HG02970 (cell line): Measurements from ENCODE around the gene SLC25A38.

Experiments
- ATAC-seq: cut with Tn5 transposase; IDR thresholded peaks from one replicate; pipeline ENCODE4 v1.9.1; 2021; ENCODE audit warnings: mild to moderate bottlenecking, moderate library complexity, moderate number of reproducible peaks; ENCODE audit not compliant: unreplicated experiment, low FRiP score

Gene SLC25A38

GRCh38 chr3:39428745-39429201 lies 45.6 kb downstream of the SLC25A38 start:
- no peak for ATAC-seq

- no peak for ATAC-seq
Observed at GRCh38 chr3:39429466-39429865, 46.3 kb downstream of the SLC25A38 start.

GRCh38 chr3:39432342-39432741 lies 49.2 kb downstream of the SLC25A38 start:
- ATAC-seq, result no peak

- no peak for ATAC-seq
Observed at GRCh38 chr3:39433642-39434041, 50.5 kb downstream of the SLC25A38 start.

- ATAC-seq, result no peak
Observed at GRCh38 chr3:39434574-39434973, 51.4 kb downstream of the SLC25A38 start.

- ATAC-seq, result no peak
Observed at GRCh38 chr3:39435006-39435748, 52.0 kb downstream of the SLC25A38 start.

- ATAC-seq, result no peak
Observed at GRCh38 chr3:39438880-39439279, 55.7 kb downstream of the SLC25A38 start.

GRCh38 chr3:39440316-39440715 lies 57.1 kb downstream of the SLC25A38 start:
- no peak for ATAC-seq

- ATAC-seq, result no peak
Observed at GRCh38 chr3:39443530-39443929, 60.4 kb downstream of the SLC25A38 start.

GRCh38 chr3:39445927-39446326 lies 62.8 kb downstream of the SLC25A38 start:
- no peak for ATAC-seq

- ATAC-seq, result no peak
Observed at GRCh38 chr3:39446444-39446843, 63.3 kb downstream of the SLC25A38 start.
